Stimulated activated naive CD8-positive, alpha-beta T cell treated with anti-CD3 and anti-CD28 coated beads, Interleukin-15, amount 100 ng/mL, for 72 hours (primary cell): ENCODE data around the gene PRKAA2.

ENCODE experiments used
- ATAC-seq: fragments of 150-1000 bp; cut with Tn5 transposase; 2 replicates; pipeline ENCODE4 v1.10.0; 2021; ENCODE audit warnings: mild to moderate bottlenecking, moderate library complexity
- DNase-seq, 2 donors: peaks; one replicate each; pipeline ENCODE4 v3.0.0; 2021 to 2022
- H3K27ac Mint-ChIP-seq, 2 donors: one replicate each; pipeline ENCODE4 v1.8.0; 2022; ENCODE audit warnings: mild to moderate bottlenecking in 2 of 2, mixed read lengths in 2 of 2, moderate library complexity in 2 of 2
- H3K27me3 Mint-ChIP-seq: one replicate; pipeline ENCODE4 v1.8.0; 2022; ENCODE audit warnings: mixed read lengths
- H3K4me1 Mint-ChIP-seq: one replicate; pipeline ENCODE4 v1.8.0; 2022; ENCODE audit warnings: mild to moderate bottlenecking, mixed read lengths
- H3K4me3 Mint-ChIP-seq, 2 donors: one replicate each; pipeline ENCODE4 v1.8.0; 2022; ENCODE audit warnings: mild to moderate bottlenecking in 2 of 2, mixed read lengths in 2 of 2, moderate library complexity in 1 of 2
- H3K9me3 Mint-ChIP-seq, 2 donors: one replicate each; pipeline ENCODE4 v1.8.0; 2022; ENCODE audit warnings: mixed read lengths in 2 of 2

The PRKAA2 gene

GRCh38 chr1:56728964-56729363, 83.8 kb downstream of the PRKAA2 start:
- no peak for DNase-seq
- H3K4me3 Mint-ChIP-seq, result no peak overlapping the region
- H3K9me3 Mint-ChIP-seq, result peaks cover 3 to 9% of the 10 kb centered on the region in 2 donors
- no peak for ATAC-seq
- H3K27me3 Mint-ChIP-seq, result peaks cover 63% of the 10 kb centered on the region
- H3K4me1 Mint-ChIP-seq, result no peaks in the 10 kb centered on the region
- no peak overlapping the region for H3K27ac Mint-ChIP-seq

GRCh38 chr1:56745231-56745630, 100.1 kb downstream of the PRKAA2 start:
- no peak for ATAC-seq
- Mint-ChIP-seq H3K9me3 (peaks cover 0 to 5% of the 10 kb centered on the region in 2 donors), H3K27me3 (peaks cover 9% of the 10 kb centered on the region), H3K4me1 (no peaks in the 10 kb centered on the region), H3K4me3 (no peak overlapping the region), H3K27ac (no peak overlapping the region)
- DNase-seq, result no peak

GRCh38 chr1:56754708-56755479, 109.8 kb downstream of the PRKAA2 start:
- H3K4me1 Mint-ChIP-seq, result no peaks in the 10 kb centered on the region
- H3K27ac Mint-ChIP-seq, result no peak overlapping the region
- H3K9me3 Mint-ChIP-seq, result no peaks in the 10 kb centered on the region
- no peak overlapping the region for H3K4me3 Mint-ChIP-seq
- ATAC-seq (no peak), DNase-seq (no peak)
- H3K27me3 Mint-ChIP-seq, result peaks cover 33% of the 10 kb centered on the region

GRCh38 chr1:56755911-56756310, 110.8 kb downstream of the PRKAA2 start:
- Mint-ChIP-seq H3K27me3 (peaks cover 33% of the 10 kb centered on the region), H3K9me3 (no peaks in the 10 kb centered on the region), H3K27ac (no peak overlapping the region), H3K4me3 (no peak overlapping the region), H3K4me1 (no peaks in the 10 kb centered on the region)
- ATAC-seq (no peak), DNase-seq (no peak)

- Mint-ChIP-seq H3K9me3 (no peaks in the 10 kb centered on the region), H3K27ac (no peak overlapping the region), H3K4me3 (no peak overlapping the region), H3K4me1 (no peaks in the 10 kb centered on the region), H3K27me3 (peaks cover 27% of the 10 kb centered on the region)
- ATAC-seq (no peak), DNase-seq (no peak)
Measured at GRCh38 chr1:56758135-56758534, 113.0 kb downstream of the PRKAA2 start.

GRCh38 chr1:56758794-56759193, 113.7 kb downstream of the PRKAA2 start:
- H3K27ac Mint-ChIP-seq, result no peak overlapping the region

More at GRCh38 chr1:56758794-56759193, 113.7 kb downstream of the PRKAA2 start:
- ATAC-seq (no peak), DNase-seq (no peak)
- Mint-ChIP-seq H3K4me1 (no peaks in the 10 kb centered on the region), H3K9me3 (no peaks in the 10 kb centered on the region), H3K4me3 (no peak overlapping the region), H3K27me3 (peaks cover 26% of the 10 kb centered on the region)
